SU-DHL-6 (cell line): ENCODE results near the gene TXNDC11.

ENCODE experiments used
- H2AFZ ChIP-seq: fragments of 200-600 bp; sonication (generic); 2 replicates; pipeline ENCODE4 v1.6.1; 2014; ENCODE audit warnings: low read depth, mild to moderate bottlenecking, moderate library complexity, mixed read lengths, antibody characterized with exemption, low read length; ENCODE audit not compliant: severe bottlenecking
- H3F3A ChIP-seq: fragments of 200-600 bp; shearing (Covaris generic); 2 replicates; pipeline ENCODE4 v1.6.0; 2016; ENCODE audit warnings: antibody characterized with exemption, mild to moderate bottlenecking; ENCODE audit not compliant: insufficient read depth
- H3K27ac ChIP-seq: fragments of 200-600 bp; sonication (generic); 2 replicates; pipeline ENCODE4 v1.5.1; 2016; ENCODE audit warnings: low read depth, mild to moderate bottlenecking, low read length, moderate library complexity, mixed read lengths
- H3K27me3 ChIP-seq: fragments of 200-600 bp; sonication (generic), shearing (Covaris generic); 2 replicates; pipeline ENCODE4 v1.6.0; 2014; ENCODE audit warnings: mild to moderate bottlenecking, low read length
- H3K36me3 ChIP-seq: fragments of 200-600 bp; sonication (generic); 2 replicates; pipeline ENCODE4 v1.6.1; 2014; ENCODE audit warnings: mild to moderate bottlenecking, low read length, mixed read lengths
- H3K4me2 ChIP-seq: fragments of 300-600, 200-600 bp; shearing (Covaris generic), sonication (generic); 2 replicates; pipeline ENCODE4 v1.6.0; 2014; ENCODE audit warnings: low read length, low read depth, mild to moderate bottlenecking; ENCODE audit not compliant: poor library complexity, severe bottlenecking
- H3K4me3 ChIP-seq: fragments of 200-600 bp; sonication (generic); 2 replicates; pipeline ENCODE4 v1.5.1; 2014; ENCODE audit warnings: antibody characterized with exemption, low read length, mild to moderate bottlenecking, mixed read lengths; ENCODE audit not compliant: insufficient read depth, poor library complexity, severe bottlenecking
- H3K79me2 ChIP-seq: fragments of 200-600 bp; sonication (generic); 2 replicates; pipeline ENCODE4 v1.6.1; 2014; ENCODE audit warnings: mild to moderate bottlenecking, low read length, moderate library complexity; ENCODE audit not compliant: insufficient read depth
- H3K9ac ChIP-seq: fragments of 200-600 bp; sonication (generic); 2 replicates; pipeline ENCODE4 v1.7.0; 2014; ENCODE audit warnings: mild to moderate bottlenecking, low read length
- H3K9me2 ChIP-seq: fragments of 200-600 bp; sonication (generic); replicated peaks from 2 replicates; pipeline ENCODE4 v1.6.1; 2014; ENCODE audit warnings: low read length; ENCODE audit not compliant: insufficient read depth
- H3K9me3 ChIP-seq: fragments of 200-600 bp; sonication (generic); 2 replicates; pipeline ENCODE4 v1.6.1; 2014; ENCODE audit warnings: low read length, mixed read lengths; ENCODE audit not compliant: insufficient read depth
- H4K20me1 ChIP-seq: fragments of 200-600 bp; sonication (generic); 2 replicates; pipeline ENCODE4 v1.6.1; 2014; ENCODE audit warnings: low read depth, mild to moderate bottlenecking, antibody characterized with exemption, low read length, moderate library complexity, mixed read lengths
- CTCF ChIP-seq: fragments of 200-600 bp; sonication (generic); IDR thresholded peaks from one replicate; pipeline ENCODE4 v1.5.1; 2017; ENCODE audit warnings: antibody characterized with exemption, mild to moderate bottlenecking, low read length, moderate library complexity; ENCODE audit not compliant: insufficient read depth, poor library complexity, severe bottlenecking
- EZH2phosphoT487 ChIP-seq: fragments of 200-600 bp; sonication (generic), shearing (Covaris generic); conservative IDR thresholded peaks from 2 replicates; pipeline ENCODE4 v1.6.1; 2018; ENCODE audit warnings: mild to moderate bottlenecking, antibody characterized with exemption, low read length, moderate library complexity, mixed read lengths

The TXNDC11 gene

GRCh38 chr16:11712122-11712521 lies 30.5 kb downstream of the TXNDC11 start:
- H3K27me3 ChIP-seq: no peaks in the 10 kb centered on the region
- H2AFZ ChIP-seq: no peak overlapping the region
- no peak for TF ChIP-seq CTCF
- peaks cover 5% of the 10 kb centered on the region for H3K79me2 ChIP-seq
- H3K4me2 ChIP-seq: no peak overlapping the region
- H3F3A ChIP-seq: peaks cover 11% of the 10 kb centered on the region; the same call in 1 of the 2 replicates
- H3K27ac ChIP-seq: no peak overlapping the region
- no peak overlapping the region for H3K9ac ChIP-seq
- H3K9me3 ChIP-seq: no peaks in the 10 kb centered on the region
- no peak overlapping the region for H3K4me3 ChIP-seq
- H3K36me3 ChIP-seq: peaks cover 3% of the 10 kb centered on the region; the same call in 1 of the 2 replicates
- H4K20me1 ChIP-seq: no peaks in the 10 kb centered on the region
- no peaks in the 10 kb centered on the region for H3K9me2 ChIP-seq

- H3K9me3 ChIP-seq: no peaks in the 10 kb centered on the region
These were observed 31.0 kb downstream of the TXNDC11 start for GRCh38 chr16:11711662-11712061.

GRCh38 chr16:11708421-11708820 lies 34.2 kb downstream of the TXNDC11 start:
- H3F3A ChIP-seq: 0 out of 2 replicates have a peak, but pooled peaks cover 3% of the 10 kb centered on the region
- H4K20me1 ChIP-seq: no peaks in the 10 kb centered on the region

More at GRCh38 chr16:11711662-11712061, 31.0 kb downstream of the TXNDC11 start:
- TF ChIP-seq CTCF (no peak), EZH2phosphoT487 (no peak)
- Histone ChIP-seq H3K4me3 (no peak overlapping the region), H2AFZ (no peak overlapping the region), H4K20me1 (no peaks in the 10 kb centered on the region), H3K79me2 (peaks cover 5% of the 10 kb centered on the region), H3K9me2 (no peaks in the 10 kb centered on the region), H3K27ac (no peak overlapping the region), H3K27me3 (no peaks in the 10 kb centered on the region), H3K4me2 (no peak overlapping the region), H3K36me3 (peaks cover 3% of the 10 kb centered on the region; the same call in 1 of the 2 replicates), H3K9ac (no peak overlapping the region), H3F3A (peaks cover 9% of the 10 kb centered on the region; the same call in 1 of the 2 replicates)

More at GRCh38 chr16:11708421-11708820, 34.2 kb downstream of the TXNDC11 start:
- Histone ChIP-seq H3K4me2 (no peak overlapping the region), H3K79me2 (peaks cover 11% of the 10 kb centered on the region), H3K9me2 (no peaks in the 10 kb centered on the region), H3K27ac (no peak overlapping the region), H3K4me3 (no peak overlapping the region), H3K9ac (no peak overlapping the region), H3K27me3 (no peaks in the 10 kb centered on the region), H3K36me3 (no peaks in the 10 kb centered on the region; the same call in 1 of the 2 replicates), H2AFZ (no peak overlapping the region), H3K9me3 (no peaks in the 10 kb centered on the region)
- no peak for TF ChIP-seq CTCF
- TF ChIP-seq EZH2phosphoT487: no peak
